Endothelial cell of umbilical vein (primary cell): ENCODE data around the gene MED12. TPM values are rescaled to one million over a fixed set of nuclear protein-coding genes. Genes with fewer than 3 reads are reported as not detected.

Experiments used
- BruUV-seq: library from RNA; stranded (reverse); fragments of 400-500 nt; replicated peaks from 2 replicates; lab custom pipeline; 2021; lab: Mats Ljungman, UMichigan
- CTCF ChIA-PET: fragments of 300-600, 350-600 bp; sonication (Branson Sonifier 250); formaldehyde crosslinking; loops from one replicate; lab custom pipeline; 2021; ENCODE audit warnings: antibody characterized with exemption, inconsistent platforms; lab: Charles Lee
- POLR2A ChIA-PET: fragments of 300-600, 350-600 bp; sonication (Branson Sonifier 250); formaldehyde crosslinking; loops from one replicate; lab custom pipeline; 2021; ENCODE audit warnings: antibody characterized with exemption, inconsistent platforms; lab: Charles Lee
- DNase-seq: peaks from one replicate; pipeline ENCODE4 v3.0.0-alpha.2; 2011; ENCODE audit warnings: low read depth, low spot score
- FAIRE-seq: peaks from 2 replicates; lab custom pipeline; 2011; peaks lifted over from hg19 to GRCh38; lab: Jason Lieb, UNC
- H2AFZ ChIP-seq: 2 replicates; pipeline ENCODE4 v1.6.0; 2012; ENCODE audit warnings: low read depth, low read length, control low read depth, inconsistent platforms
- H3K27ac ChIP-seq: 2 replicates; pipeline ENCODE4 v1.5.1; 2011; ENCODE audit warnings: low read depth, mild to moderate bottlenecking, control low read depth, low read length, moderate library complexity; ENCODE audit not compliant: insufficient read depth
- H3K27me3 ChIP-seq, 2 experiments: 2 replicates each; pipeline versions ENCODE4 v1.6.0 to v1.6.1; 2011; ENCODE audit warnings: low read length in 2 of 2, mixed read lengths in 1 of 2; ENCODE audit not compliant: control insufficient read depth in 2 of 2, insufficient read depth in 2 of 2
- H3K36me3 ChIP-seq, 2 experiments: 2 replicates in 1 of 2; 3 replicates in 1 of 2; pipeline ENCODE4 v1.5.1; 2011; ENCODE audit warnings: low read length in 2 of 2, mild to moderate bottlenecking in 1 of 2, moderate library complexity in 1 of 2; ENCODE audit not compliant: control insufficient read depth in 2 of 2, insufficient read depth in 2 of 2; ENCODE audit errors: extremely low read depth in 1 of 2
- H3K4me1 ChIP-seq: 3 replicates; pipeline ENCODE4 v1.5.1; 2011; ENCODE audit warnings: mild to moderate bottlenecking, low read length; ENCODE audit not compliant: control insufficient read depth, insufficient read depth; ENCODE audit errors: extremely low read depth
- H3K4me2 ChIP-seq: 2 replicates; pipeline ENCODE4 v1.6.1; 2011; ENCODE audit warnings: low read length, control low read depth, mixed read lengths; ENCODE audit not compliant: insufficient read depth
- H3K4me3 ChIP-seq, 3 experiments: fragments of 200-600 bp in 1 of 3; sonication (generic), shearing (Covaris generic) in 1 of 3; replicated peaks in 1 of 3; 2 replicates each; pipeline ENCODE4 v1.5.1; 2011 to 2016; ENCODE audit warnings: control low read depth in 3 of 3, low read length in 3 of 3, mild to moderate bottlenecking in 2 of 3, inconsistent platforms in 1 of 3, low read depth in 1 of 3, moderate library complexity in 1 of 3; ENCODE audit not compliant: insufficient read depth in 1 of 3
- H3K79me2 ChIP-seq: 2 replicates; pipeline ENCODE4 v1.6.0; 2012; ENCODE audit warnings: low read length, inconsistent platforms; ENCODE audit not compliant: control insufficient read depth, insufficient read depth
- H3K9ac ChIP-seq: replicated peaks from 2 replicates; pipeline ENCODE3; 2011; ENCODE audit warnings: low read length, control low read depth; ENCODE audit not compliant: insufficient read depth; ENCODE audit errors: extremely low read depth
- H3K9me1 ChIP-seq: replicated peaks from 3 replicates; pipeline ENCODE4 v1.6.0; 2011; ENCODE audit warnings: mild to moderate bottlenecking, low read length; ENCODE audit not compliant: control insufficient read depth, insufficient read depth; ENCODE audit errors: extremely low read depth
- H3K9me3 ChIP-seq: replicated peaks from 2 replicates; pipeline ENCODE4 v1.5.1; 2012; ENCODE audit warnings: low read length, inconsistent platforms; ENCODE audit not compliant: control insufficient read depth, insufficient read depth
- H4K20me1 ChIP-seq: replicated peaks from 2 replicates; pipeline ENCODE3; 2011; ENCODE audit warnings: mild to moderate bottlenecking, low read length; ENCODE audit not compliant: control insufficient read depth, insufficient read depth; ENCODE audit errors: extremely low read depth
- EZH2 ChIP-seq: IDR thresholded peaks from 2 replicates; pipeline ENCODE4 v1.6.1; 2012; ENCODE audit warnings: borderline replicate concordance, low read depth, mild to moderate bottlenecking, moderate library complexity, low read length, inconsistent platforms; ENCODE audit not compliant: severe bottlenecking
- FOS ChIP-seq: IDR thresholded peaks from 2 replicates; pipeline ENCODE4 v1.6.1; 2011; ENCODE audit warnings: mild to moderate bottlenecking, low read length, moderate library complexity, borderline replicate concordance; ENCODE audit not compliant: insufficient read depth
- GATA2 ChIP-seq: IDR thresholded peaks from 2 replicates; pipeline ENCODE4 v1.7.0; 2011; ENCODE audit warnings: low read depth, mild to moderate bottlenecking, moderate library complexity, mixed read lengths, low read length; ENCODE audit not compliant: insufficient read length, insufficient read depth
- JUN ChIP-seq: IDR thresholded peaks from 2 replicates; pipeline ENCODE4 v1.6.1; 2011; ENCODE audit warnings: borderline replicate concordance, low read depth; ENCODE audit not compliant: insufficient read length, insufficient read depth
- MYC ChIP-seq: IDR thresholded peaks from one replicate; pipeline ENCODE4 v1.6.1; 2011; ENCODE audit warnings: mild to moderate bottlenecking, low read depth, low read length
- POLR2A ChIP-seq: IDR thresholded peaks from 2 replicates; pipeline ENCODE4 v1.6.1; 2012; ENCODE audit warnings: low read depth, mild to moderate bottlenecking, control low read depth, low read length
- POLR2AphosphoS5 ChIP-seq: IDR thresholded peaks from 2 replicates; pipeline ENCODE4 v1.6.1; 2012; ENCODE audit warnings: low read depth, mild to moderate bottlenecking, control low read depth, low read length, moderate library complexity; ENCODE audit not compliant: insufficient read depth
- dilution Hi-C: fragments of 300-500 bp; cut with MboI; formaldehyde crosslinking; loops from one replicate; pipeline ENCODE4 v1.15.0; 2019; ENCODE audit warnings: low sequenced_read_pairs; ENCODE audit not compliant: extremely low pct_ligation_motif_present
- intact Hi-C: fragments of 100-400 bp; cut with micrococcal nuclease; formaldehyde crosslinking; loops from one replicate; pipeline ENCODE4 v1.10.0; 2022
- polyA plus RNA-seq, 4 experiments: library from polyadenylated mRNA; depleted of rRNA in 3 of 4; stranded (reverse) in 3 of 4; unstranded in 1 of 4; fragments of >200 nt; gene quantifications; 2 replicates each; pipeline versions ENCODE4 v1.2.1 to v1.2.3, GENCODE V29; 2011 to 2012; ENCODE audit warnings: missing spikeins in 1 of 4
- total RNA-seq: library from RNA; stranded (reverse); gene quantifications from 2 replicates; pipeline ENCODE4 v1.2.3, GENCODE V29; 2021
- TF ChIP-seq, protein P1 (sequence below), 2 donors: IDR thresholded peaks; 1 replicate in 1 of 2; 2 replicates in 1 of 2; pipeline ENCODE4 v1.5.1; 2011; ENCODE audit warnings: low read length in 2 of 2, mild to moderate bottlenecking in 2 of 2, moderate library complexity in 2 of 2, control low read depth in 1 of 2, inconsistent platforms in 1 of 2, low read depth in 1 of 2; ENCODE audit not compliant: insufficient read depth in 1 of 2; ENCODE audit errors: extremely low read depth in 1 of 2
- TF ChIP-seq, protein P2 (sequence below): IDR thresholded peaks from 2 replicates; pipeline ENCODE4 v1.6.1; 2011; ENCODE audit not compliant: insufficient read depth, insufficient read length

Gene MED12
- total and polyA plus RNA-seq, 2 donors (not counting 3 experiments of a cell fraction or from before 2014, with no cell fraction given), result 28.1 to 65.3 TPM

DNA sequence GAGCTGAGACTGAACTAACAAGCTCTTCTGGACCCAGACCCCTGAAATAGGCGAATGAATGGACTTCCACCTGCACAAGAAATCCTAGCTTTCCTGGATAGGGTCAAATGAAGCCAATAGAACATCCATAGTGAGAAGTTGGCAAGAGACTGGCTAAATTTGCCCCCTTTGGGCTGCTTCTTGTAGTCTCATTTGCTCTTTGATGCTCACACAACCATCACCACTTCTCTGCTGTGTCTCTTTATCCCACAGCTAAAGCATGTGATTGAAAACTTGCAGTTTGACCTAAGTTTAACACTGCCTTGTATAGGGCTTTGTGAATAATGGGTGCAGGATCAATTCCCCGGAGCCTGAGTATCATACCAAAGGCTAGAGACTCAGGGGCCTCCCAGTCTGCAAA lies 64.5 kb downstream of the MED12 start:
- BruUV-seq, result no TSS peak
- Histone ChIP-seq H3K27me3 (no peaks in the 10 kb centered on the region), H3K79me2 (no peaks in the 10 kb centered on the region), H3K9ac (no peak overlapping the region), H2AFZ (no peak overlapping the region), H4K20me1 (no peaks in the 10 kb centered on the region), H3K9me1 (no peaks in the 10 kb centered on the region), H3K27ac (no peak overlapping the region), H3K9me3 (no peaks in the 10 kb centered on the region), H3K4me2 (no peak overlapping the region), H3K36me3 (no peaks in the 10 kb centered on the region), H3K4me3 (no peak overlapping the region), H3K4me1 (peaks cover 7% of the 10 kb centered on the region)
- ChIA-PET POLR2A (interaction anchor here (1.7 kb wide), 1 partner anchor 100 kb away, joined by 5 read pairs; the partner anchor contains the start of gene NONO), CTCF (interaction anchor here (1.2 to 3.3 kb wide), 2 partner anchors 213 to 413 kb away, joined by 5 to 18 read pairs; no protein-coding TSS in a partner anchor)
- intact Hi-C loops, result loop anchor here (1.0 to 5.0 kb wide), 3 partner anchors 72 to 184 kb away; partner anchors contain the start of genes NONO and TAF1
- dilution Hi-C loops, result no loop called here
- peak; percentile 52 for FAIRE-seq
- DNase-seq, result no peak
- TF ChIP-seq EZH2, result no peak

DNA sequence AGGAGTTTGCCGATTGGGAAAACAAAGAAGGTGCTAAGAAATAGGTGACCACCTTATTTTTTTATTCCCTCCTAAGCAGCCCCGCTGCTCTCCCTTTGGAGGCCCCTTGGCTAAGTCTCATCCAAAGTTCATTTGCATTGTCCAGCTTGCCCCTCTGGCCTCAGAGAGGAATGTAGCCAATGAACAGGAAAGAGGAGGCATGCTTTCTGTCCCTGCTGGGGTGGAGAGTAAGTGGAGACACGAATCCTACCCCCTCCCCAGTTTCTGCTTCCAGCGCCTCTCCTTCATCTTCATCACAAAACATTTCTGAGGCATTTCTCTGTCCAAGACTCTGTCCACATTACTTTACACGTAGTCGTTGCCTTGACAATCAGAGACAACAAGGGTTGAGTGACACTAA lies 64.9 kb downstream of the MED12 start:
- ChIA-PET CTCF (no interaction called here), POLR2A (interaction anchor here (1.7 kb wide), 1 partner anchor 100 kb away, joined by 5 read pairs; the partner anchor contains the start of gene NONO)
- intact Hi-C loops, result loop anchor here (5.0 kb wide), 1 partner anchor 184 kb away; the partner anchor contains the start of gene TAF1

More for the DNA sequence above, 64.9 kb downstream of the MED12 start:
- Histone ChIP-seq H3K27ac (no peak overlapping the region), H3K9ac (no peak overlapping the region), H3K9me1 (no peaks in the 10 kb centered on the region), H3K79me2 (no peaks in the 10 kb centered on the region), H3K9me3 (no peaks in the 10 kb centered on the region), H3K4me2 (no peak overlapping the region), H4K20me1 (no peaks in the 10 kb centered on the region), H3K36me3 (no peaks in the 10 kb centered on the region), H2AFZ (no peak overlapping the region), H3K4me3 (no peak overlapping the region), H3K4me1 (peaks cover 7% of the 10 kb centered on the region), H3K27me3 (no peaks in the 10 kb centered on the region)
- TF ChIP-seq POLR2A (no peak), JUN (no peak), FOS (no peak), MYC (no peak), GATA2 (no peak), POLR2AphosphoS5 (no peak), EZH2 (no peak)
- TF ChIP-seq, protein P1, sequence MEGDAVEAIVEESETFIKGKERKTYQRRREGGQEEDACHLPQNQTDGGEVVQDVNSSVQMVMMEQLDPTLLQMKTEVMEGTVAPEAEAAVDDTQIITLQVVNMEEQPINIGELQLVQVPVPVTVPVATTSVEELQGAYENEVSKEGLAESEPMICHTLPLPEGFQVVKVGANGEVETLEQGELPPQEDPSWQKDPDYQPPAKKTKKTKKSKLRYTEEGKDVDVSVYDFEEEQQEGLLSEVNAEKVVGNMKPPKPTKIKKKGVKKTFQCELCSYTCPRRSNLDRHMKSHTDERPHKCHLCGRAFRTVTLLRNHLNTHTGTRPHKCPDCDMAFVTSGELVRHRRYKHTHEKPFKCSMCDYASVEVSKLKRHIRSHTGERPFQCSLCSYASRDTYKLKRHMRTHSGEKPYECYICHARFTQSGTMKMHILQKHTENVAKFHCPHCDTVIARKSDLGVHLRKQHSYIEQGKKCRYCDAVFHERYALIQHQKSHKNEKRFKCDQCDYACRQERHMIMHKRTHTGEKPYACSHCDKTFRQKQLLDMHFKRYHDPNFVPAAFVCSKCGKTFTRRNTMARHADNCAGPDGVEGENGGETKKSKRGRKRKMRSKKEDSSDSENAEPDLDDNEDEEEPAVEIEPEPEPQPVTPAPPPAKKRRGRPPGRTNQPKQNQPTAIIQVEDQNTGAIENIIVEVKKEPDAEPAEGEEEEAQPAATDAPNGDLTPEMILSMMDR (IDR thresholded peaks at IDR 0.05; ENCODE audit: extremely low read depth in 1 of 2, insufficient read depth in 1 of 2, low read depth in 1 of 2, low read length in 2 of 2), result no peak
- TF ChIP-seq, protein P2, sequence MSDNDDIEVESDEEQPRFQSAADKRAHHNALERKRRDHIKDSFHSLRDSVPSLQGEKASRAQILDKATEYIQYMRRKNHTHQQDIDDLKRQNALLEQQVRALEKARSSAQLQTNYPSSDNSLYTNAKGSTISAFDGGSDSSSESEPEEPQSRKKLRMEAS, result no peak
- dilution Hi-C loops, result no loop called here
- DNase-seq (no peak), FAIRE-seq (no peak)
- BruUV-seq, result no TSS peak
